ENCODE data around the gene CDH5. TPM values are rescaled to one million over a fixed set of nuclear protein-coding genes. Genes with fewer than 3 reads are reported as not detected.

The CDH5 gene
- total RNA-seq, 1 donor from 2014 or later = 9.6 TPM

DNA sequence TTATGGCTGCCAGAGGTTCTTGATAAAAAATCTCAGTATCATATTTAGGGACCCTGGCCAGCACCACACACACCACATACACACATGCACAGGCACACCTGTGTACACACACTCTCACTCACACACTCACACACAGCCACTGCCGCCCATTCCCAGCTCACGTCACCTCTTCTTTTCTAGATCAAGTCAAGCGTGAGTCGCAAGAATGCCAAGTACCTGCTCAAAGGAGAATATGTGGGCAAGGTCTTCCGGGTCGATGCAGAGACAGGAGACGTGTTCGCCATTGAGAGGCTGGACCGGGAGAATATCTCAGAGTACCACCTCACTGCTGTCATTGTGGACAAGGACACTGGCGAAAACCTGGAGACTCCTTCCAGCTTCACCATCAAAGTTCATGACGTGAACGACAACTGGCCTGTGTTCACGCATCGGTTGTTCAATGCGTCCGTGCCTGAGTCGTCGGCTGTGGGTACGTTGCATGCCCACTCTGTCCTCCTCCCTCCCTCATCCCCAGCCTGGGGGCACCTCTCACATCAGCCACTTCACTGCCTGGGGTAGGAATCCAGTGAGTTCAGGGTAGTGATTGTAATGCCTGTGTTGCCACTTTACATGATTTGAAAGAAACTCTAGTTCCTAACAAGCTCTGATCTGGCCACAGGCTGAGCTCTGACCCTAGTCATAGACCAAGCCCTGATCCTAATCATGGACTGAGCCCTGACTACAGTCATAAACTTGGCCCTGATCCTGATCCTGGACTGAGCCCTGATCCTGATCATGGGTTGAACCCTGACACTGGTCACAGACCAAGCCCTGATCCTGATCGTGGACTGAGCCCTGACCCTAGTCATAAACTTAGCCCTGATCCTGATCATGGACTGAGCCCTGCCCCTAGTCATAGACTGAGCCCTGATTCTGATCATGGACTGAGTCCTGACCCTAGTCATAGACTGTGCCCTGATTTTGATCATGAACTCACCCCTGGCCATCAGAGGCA, 20.4 kb downstream of the CDH5 start:
- DNase-seq = no peak
- TF ChIP-seq, protein P1, sequence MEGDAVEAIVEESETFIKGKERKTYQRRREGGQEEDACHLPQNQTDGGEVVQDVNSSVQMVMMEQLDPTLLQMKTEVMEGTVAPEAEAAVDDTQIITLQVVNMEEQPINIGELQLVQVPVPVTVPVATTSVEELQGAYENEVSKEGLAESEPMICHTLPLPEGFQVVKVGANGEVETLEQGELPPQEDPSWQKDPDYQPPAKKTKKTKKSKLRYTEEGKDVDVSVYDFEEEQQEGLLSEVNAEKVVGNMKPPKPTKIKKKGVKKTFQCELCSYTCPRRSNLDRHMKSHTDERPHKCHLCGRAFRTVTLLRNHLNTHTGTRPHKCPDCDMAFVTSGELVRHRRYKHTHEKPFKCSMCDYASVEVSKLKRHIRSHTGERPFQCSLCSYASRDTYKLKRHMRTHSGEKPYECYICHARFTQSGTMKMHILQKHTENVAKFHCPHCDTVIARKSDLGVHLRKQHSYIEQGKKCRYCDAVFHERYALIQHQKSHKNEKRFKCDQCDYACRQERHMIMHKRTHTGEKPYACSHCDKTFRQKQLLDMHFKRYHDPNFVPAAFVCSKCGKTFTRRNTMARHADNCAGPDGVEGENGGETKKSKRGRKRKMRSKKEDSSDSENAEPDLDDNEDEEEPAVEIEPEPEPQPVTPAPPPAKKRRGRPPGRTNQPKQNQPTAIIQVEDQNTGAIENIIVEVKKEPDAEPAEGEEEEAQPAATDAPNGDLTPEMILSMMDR (IDR thresholded peaks at IDR 0.05; ENCODE audit: partially characterized antibody, unreplicated experiment) = no peak
- Mint-ChIP-seq H3K9me3 (ENCODE audit: unreplicated experiment) (peaks cover 3% of the 10 kb centered on the region), H3K36me3 (ENCODE audit: unreplicated experiment) (peaks cover 4% of the 10 kb centered on the region), H3K27me3 (ENCODE audit: unreplicated experiment) (peaks cover 8% of the 10 kb centered on the region), H3K4me1 (ENCODE audit: low read depth, unreplicated experiment) (peaks cover under 1% of the 10 kb centered on the region), H3K27ac (ENCODE audit: unreplicated experiment) (no peak overlapping the region), H3K4me3 (ENCODE audit: unreplicated experiment) (no peak overlapping the region)

DNA sequence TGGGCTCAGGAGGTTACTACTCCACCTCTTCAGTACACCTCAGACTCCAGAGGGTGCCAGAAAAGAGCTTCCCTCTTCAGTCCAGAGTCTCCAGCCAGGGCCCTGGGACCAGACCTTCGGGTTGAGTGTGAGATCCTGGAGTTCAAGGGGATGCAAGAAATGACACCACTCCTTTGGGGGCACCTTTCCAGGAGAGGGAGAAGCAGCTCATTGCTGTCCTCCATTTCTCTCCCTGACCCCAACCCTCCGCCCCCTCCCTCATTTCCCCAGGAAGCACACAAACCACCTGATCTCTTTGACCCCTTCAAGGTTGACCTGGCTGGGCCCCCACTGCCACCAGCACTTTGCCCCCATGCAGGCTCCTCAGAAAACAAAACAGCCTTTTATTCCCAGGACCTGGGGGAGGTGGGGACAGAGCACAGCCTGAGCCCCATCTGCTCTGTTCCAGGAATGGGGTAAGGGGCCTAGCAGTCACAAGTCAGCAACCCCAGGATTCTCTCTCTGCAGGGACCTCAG, 21.4 kb downstream of the CDH5 start:
- Mint-ChIP-seq H3K27ac (ENCODE audit: unreplicated experiment) (no peak overlapping the region), H3K27me3 (ENCODE audit: unreplicated experiment) (peaks cover 6% of the 10 kb centered on the region), H3K36me3 (ENCODE audit: unreplicated experiment) (peaks cover 4% of the 10 kb centered on the region), H3K4me1 (ENCODE audit: low read depth, unreplicated experiment) (peaks cover 2% of the 10 kb centered on the region), H3K4me3 (ENCODE audit: unreplicated experiment) (no peak overlapping the region), H3K9me3 (ENCODE audit: unreplicated experiment) (peaks cover 3% of the 10 kb centered on the region)
- no peak for DNase-seq
- TF ChIP-seq, protein P1 (IDR thresholded peaks at IDR 0.05; ENCODE audit: partially characterized antibody, unreplicated experiment) = no peak

DNA sequence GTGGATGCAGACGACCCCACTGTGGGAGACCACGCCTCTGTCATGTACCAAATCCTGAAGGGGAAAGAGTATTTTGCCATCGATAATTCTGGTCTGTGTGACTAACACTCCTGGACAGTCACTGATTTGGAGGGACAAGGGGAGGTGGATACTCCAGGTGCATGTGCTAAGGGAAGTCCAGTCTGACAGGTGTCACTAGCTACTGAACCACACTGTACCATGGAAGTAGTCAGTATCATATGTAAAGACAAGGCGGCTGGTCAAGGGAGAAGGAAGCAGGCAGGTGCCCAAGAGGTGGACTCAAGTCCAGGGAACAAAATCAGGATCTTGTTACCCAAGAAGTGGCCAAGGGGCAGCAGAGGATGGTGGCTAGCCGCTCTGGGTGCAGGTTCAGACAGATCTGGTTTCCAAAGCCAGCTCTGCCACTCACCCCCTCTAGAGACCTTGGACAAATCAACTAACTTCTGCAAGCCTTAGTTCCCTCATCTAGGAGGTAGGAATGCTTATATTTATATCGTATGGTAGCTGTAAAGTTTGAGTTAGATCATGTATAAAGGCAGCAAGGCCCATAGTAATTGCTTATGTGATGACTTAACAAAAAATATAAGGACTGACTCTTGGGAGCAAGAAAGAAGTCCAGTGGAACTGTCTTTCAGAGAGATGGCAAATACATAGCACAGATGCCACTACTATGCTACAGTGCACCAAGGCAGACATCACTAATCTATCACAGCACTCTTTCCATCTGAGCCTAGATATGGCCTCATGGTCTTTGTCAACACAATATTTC, 22.1 kb downstream of the CDH5 start:
- H3K4me3 Mint-ChIP-seq (ENCODE audit: unreplicated experiment) = no peak overlapping the region
- H3K27me3 Mint-ChIP-seq (ENCODE audit: unreplicated experiment) = peaks cover 6% of the 10 kb centered on the region
- H3K4me1 Mint-ChIP-seq (ENCODE audit: low read depth, unreplicated experiment) = peaks cover 2% of the 10 kb centered on the region
- TF ChIP-seq, protein P1 (IDR thresholded peaks at IDR 0.05; ENCODE audit: partially characterized antibody, unreplicated experiment) = no peak
- peaks cover 3% of the 10 kb centered on the region for H3K9me3 Mint-ChIP-seq (ENCODE audit: unreplicated experiment)
- no peak for DNase-seq
- H3K27ac Mint-ChIP-seq (ENCODE audit: unreplicated experiment) = no peak overlapping the region
- peaks cover 4% of the 10 kb centered on the region for H3K36me3 Mint-ChIP-seq (ENCODE audit: unreplicated experiment)

DNA sequence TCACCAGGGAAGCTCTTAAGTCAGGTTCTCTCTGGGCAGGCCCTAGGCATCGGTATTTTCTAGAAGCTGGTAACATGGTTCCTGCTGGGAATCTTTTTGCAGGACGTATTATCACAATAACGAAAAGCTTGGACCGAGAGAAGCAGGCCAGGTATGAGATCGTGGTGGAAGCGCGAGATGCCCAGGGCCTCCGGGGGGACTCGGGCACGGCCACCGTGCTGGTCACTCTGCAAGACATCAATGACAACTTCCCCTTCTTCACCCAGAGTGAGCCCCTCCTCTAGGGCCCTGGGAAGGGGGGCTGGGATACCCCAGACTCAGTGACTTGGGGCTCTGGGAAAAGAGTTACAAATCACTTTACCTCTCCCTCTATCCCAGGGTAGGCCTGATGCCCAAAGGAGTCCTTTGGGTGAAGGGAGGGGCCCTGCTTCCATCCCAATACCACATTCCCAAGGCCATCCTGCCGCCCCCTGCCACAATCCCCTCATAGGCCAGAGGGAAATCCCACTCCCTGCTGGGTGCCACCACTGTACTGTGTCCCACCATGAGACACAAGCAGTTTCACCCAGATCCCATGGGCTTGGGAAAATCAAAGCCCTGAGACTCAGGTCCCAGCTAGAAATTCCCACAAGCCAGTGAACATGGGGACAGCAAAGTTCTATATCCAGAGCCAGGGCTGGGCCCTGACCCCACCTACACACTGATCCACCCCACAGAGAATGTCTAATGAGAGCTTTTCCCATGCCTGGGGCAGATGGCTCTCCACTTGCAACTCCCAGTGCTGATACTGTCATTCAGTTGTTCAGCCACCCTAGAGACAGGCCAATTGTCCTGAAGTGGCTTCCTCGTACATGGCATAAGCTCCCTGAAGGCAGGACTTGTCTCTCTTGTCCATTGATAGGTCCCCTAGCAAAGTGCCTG, 23.0 kb downstream of the CDH5 start:
- Mint-ChIP-seq H3K36me3 (ENCODE audit: unreplicated experiment) (peaks cover 4% of the 10 kb centered on the region), H3K4me1 (ENCODE audit: low read depth, unreplicated experiment) (peaks cover 2% of the 10 kb centered on the region), H3K27ac (ENCODE audit: unreplicated experiment) (no peak overlapping the region), H3K9me3 (ENCODE audit: unreplicated experiment) (peaks cover 3% of the 10 kb centered on the region), H3K27me3 (ENCODE audit: unreplicated experiment) (peaks cover 8% of the 10 kb centered on the region), H3K4me3 (ENCODE audit: unreplicated experiment) (no peak overlapping the region)
- TF ChIP-seq, protein P1 (IDR thresholded peaks at IDR 0.05; ENCODE audit: partially characterized antibody, unreplicated experiment) = no peak
- DNase-seq = no peak
